ENCODE results near the gene ERICH4. TPM values are rescaled to one million over a fixed set of nuclear protein-coding genes. Genes with fewer than 3 reads are reported as not detected.

The ERICH4 gene
- total RNA-seq, 6 experiments from 2014 or later, result not detected

- Mint-ChIP-seq H3K9me3 (no peaks in the 10 kb centered on the region), H3K4me3 (no peak overlapping the region), H3K4me1 (ENCODE audit: low read depth) (no peaks in the 10 kb centered on the region), H3K27ac (no peak overlapping the region), H3K27me3 (ENCODE audit: insufficient read depth) (peaks cover 2% of the 10 kb centered on the region), H3K36me3 (ENCODE audit: low read depth) (no peaks in the 10 kb centered on the region)
- DNase-seq, result no peak
- no peak for TF ChIP-seq CTCF (IDR thresholded peaks at IDR 0.05)
Measured at GRCh38 chr19:41492843-41493242, 49.9 kb downstream of the ERICH4 start.

Other genes starting within 250 kb of the ERICH4 start
- 1 to 10 TPM in 3 of 6 experiments, under 1 TPM in 3; 0.65 to 1.6 (median 1.1) TPM for gene CYP2S1, start 249.9 kb upstream of the ERICH4 start, total RNA-seq (2021; fragmentation: NEBNext Ultra II Directional; extraction: Animal tissue kit (Norgen Biotek cat#: 25700))
- gene AXL, start 223.9 kb upstream of the ERICH4 start, total RNA-seq (2021; fragmentation: NEBNext Ultra II Directional; extraction: Animal tissue kit (Norgen Biotek cat#: 25700)), result 100 to 1,000 TPM; 419 to 474 (median 458) TPM
- 100 to 1,000 TPM; 176 to 245 (median 234) TPM for gene HNRNPUL1, start 178.8 kb upstream of the ERICH4 start, total RNA-seq (2021; fragmentation: NEBNext Ultra II Directional; extraction: Animal tissue kit (Norgen Biotek cat#: 25700))
- gene CCDC97, start 133.0 kb upstream of the ERICH4 start, total RNA-seq (2021; fragmentation: NEBNext Ultra II Directional; extraction: Animal tissue kit (Norgen Biotek cat#: 25700)), result 10 to 100 TPM; 15.4 to 19.1 (median 16.8) TPM
- gene TGFB1, start 89.2 kb upstream of the ERICH4 start, total RNA-seq (2021; fragmentation: NEBNext Ultra II Directional; extraction: Animal tissue kit (Norgen Biotek cat#: 25700)), result 100 to 1,000 TPM; 150 to 163 (median 158) TPM
- 1 to 10 TPM; 4.9 to 6.8 (median 6.3) TPM for gene B9D2, start 79.0 kb upstream of the ERICH4 start, total RNA-seq (2021; fragmentation: NEBNext Ultra II Directional; extraction: Animal tissue kit (Norgen Biotek cat#: 25700))
- gene TMEM91, start 66.6 kb upstream of the ERICH4 start, total RNA-seq (2021; fragmentation: NEBNext Ultra II Directional; extraction: Animal tissue kit (Norgen Biotek cat#: 25700)), result 1 to 10 TPM; 1.4 to 2.6 (median 1.7) TPM
- 10 to 100 TPM; 16.5 to 23.5 (median 18.1) TPM for gene EXOSC5, start 45.8 kb upstream of the ERICH4 start, total RNA-seq (2021; fragmentation: NEBNext Ultra II Directional; extraction: Animal tissue kit (Norgen Biotek cat#: 25700))
- 10 to 100 TPM in 3 of 6 experiments, 1 to 10 TPM in 3; 7.8 to 17.6 (median 9.8) TPM for gene BCKDHA, start 45.3 kb upstream of the ERICH4 start, total RNA-seq (2021; fragmentation: NEBNext Ultra II Directional; extraction: Animal tissue kit (Norgen Biotek cat#: 25700))
- 1 to 10 TPM in 3 of 6 experiments, under 1 TPM in 3; 0.47 to 2.1 (median 0.99) TPM for gene B3GNT8, start 15.8 kb upstream of the ERICH4 start, total RNA-seq (2021; fragmentation: NEBNext Ultra II Directional; extraction: Animal tissue kit (Norgen Biotek cat#: 25700))
- gene DMAC2, start 3.2 kb upstream of the ERICH4 start, total RNA-seq (2021; fragmentation: NEBNext Ultra II Directional; extraction: Animal tissue kit (Norgen Biotek cat#: 25700)), result 10 to 100 TPM; 42.8 to 52.2 (median 46.3) TPM
- not detected for gene CEACAM21, start 133.0 kb downstream of the ERICH4 start, total RNA-seq (2021; fragmentation: NEBNext Ultra II Directional; extraction: Animal tissue kit (Norgen Biotek cat#: 25700))
- gene CEACAM4, start 183.9 kb downstream of the ERICH4 start, total RNA-seq (2021; fragmentation: NEBNext Ultra II Directional; extraction: Animal tissue kit (Norgen Biotek cat#: 25700)), result not detected
- gene CEACAM7, start 245.1 kb downstream of the ERICH4 start, total RNA-seq (2021; fragmentation: NEBNext Ultra II Directional; extraction: Animal tissue kit (Norgen Biotek cat#: 25700)), result not detected

Data from HFFc6 (cell line).